HEK293 (cell line): ENCODE data around the gene EQTN.

ENCODE experiments used
- CTCF ChIA-PET: fragments of 350-600 bp; formaldehyde crosslinking; extraction: SDS; loops from one replicate; lab custom pipeline; 2021; ENCODE audit warnings: antibody characterized with exemption; lab: Yijun Ruan, JAX
- POLR2A ChIA-PET: fragments of 300-600 bp; formaldehyde crosslinking; extraction: SDS; loops from one replicate; lab custom pipeline; 2020; ENCODE audit warnings: antibody characterized with exemption, inconsistent platforms; lab: Yijun Ruan, JAX
- H3K27ac ChIP-seq: fragments of 200-500 bp; sonication (Bioruptor generic); 2 replicates; pipeline ENCODE4 v1.5.1; 2014; ENCODE audit warnings: low read depth, low read length, control low read depth, inconsistent platforms; ENCODE audit errors: extremely low read depth
- H3K36me3 ChIP-seq, 2 experiments: fragments of 200-500 bp in 1 of 2; sonication (Bioruptor generic) in 1 of 2; 1 replicate in 1 of 2; 2 replicates in 1 of 2; pipeline ENCODE4 v1.5.1; 2014 to 2017; ENCODE audit warnings: inconsistent platforms in 2 of 2, low read length in 2 of 2; ENCODE audit not compliant: control insufficient read depth in 2 of 2, insufficient read depth in 1 of 2
- H3K4me1 ChIP-seq: fragments of 200-500 bp; sonication (Bioruptor generic); 2 replicates; pipeline ENCODE4 v1.5.1; 2014; ENCODE audit warnings: mild to moderate bottlenecking, low read length, inconsistent platforms; ENCODE audit not compliant: control insufficient read depth, insufficient read depth
- H3K4me3 ChIP-seq: 2 replicates; pipeline ENCODE4 v1.5.1; 2011; ENCODE audit warnings: low read depth, mild to moderate bottlenecking, control low read depth, low read length, moderate library complexity
- H3K9me3 ChIP-seq: fragments of 200-500 bp; sonication (Bioruptor generic); 2 replicates; pipeline ENCODE4 v1.5.1; 2014; ENCODE audit warnings: low read depth, low read length, inconsistent platforms; ENCODE audit not compliant: control insufficient read depth, insufficient read depth
- HOXA7 ChIP-seq: sonication (generic); formaldehyde crosslinking; IDR thresholded peaks from 2 replicates; pipeline ENCODE4 v1.8.1; 2022; ENCODE audit warnings: missing genetic modification reagents, borderline replicate concordance
- OVOL3 ChIP-seq: fragments of 450-650 bp; formaldehyde crosslinking; IDR thresholded peaks from 2 replicates; pipeline ENCODE4 v1.5.1; 2016; ENCODE audit warnings: missing biosample characterization, missing genetic modification characterization
- PRDM4 ChIP-seq: fragments of 450-650 bp; formaldehyde crosslinking; IDR thresholded peaks from 2 replicates; pipeline ENCODE4 v1.5.1; 2017; ENCODE audit warnings: missing biosample characterization, missing genetic modification characterization
- ZBTB1 ChIP-seq: fragments of 450-650 bp; formaldehyde crosslinking; IDR thresholded peaks from 2 replicates; pipeline ENCODE4 v1.5.1; 2016; ENCODE audit warnings: missing biosample characterization, missing genetic modification characterization
- ZBTB8A ChIP-seq: fragments of 450-650 bp; formaldehyde crosslinking; IDR thresholded peaks from 2 replicates; pipeline ENCODE4 v1.5.1; 2016; ENCODE audit warnings: missing biosample characterization, missing genetic modification characterization
- ZNF174 ChIP-seq: fragments of 450-650 bp; formaldehyde crosslinking; IDR thresholded peaks from 2 replicates; pipeline ENCODE4 v1.5.0; 2017; ENCODE audit warnings: missing biosample characterization, mild to moderate bottlenecking, missing genetic modification characterization
- ZNF184 ChIP-seq: fragments of 450-650 bp; IDR thresholded peaks from 2 replicates; pipeline ENCODE4 v1.5.1; 2018; ENCODE audit warnings: missing biosample characterization, mild to moderate bottlenecking, missing genetic modification characterization
- ZNF280D ChIP-seq: fragments of 450-650 bp; formaldehyde crosslinking; IDR thresholded peaks from 2 replicates; pipeline ENCODE4 v1.5.1; 2016; ENCODE audit warnings: missing biosample characterization, missing genetic modification characterization
- ZNF426 ChIP-seq: fragments of 450-650 bp; formaldehyde crosslinking; IDR thresholded peaks from 2 replicates; pipeline ENCODE4 v1.5.1; 2017; ENCODE audit warnings: missing biosample characterization, missing genetic modification characterization, mild to moderate bottlenecking, inconsistent platforms, moderate library complexity
- ZNF548 ChIP-seq: fragments of 450-650 bp; formaldehyde crosslinking; IDR thresholded peaks from 2 replicates; pipeline ENCODE4 v1.5.1; 2016; ENCODE audit warnings: missing biosample characterization, missing genetic modification characterization
- ZNF600 ChIP-seq: fragments of 450-650 bp; formaldehyde crosslinking; IDR thresholded peaks from 2 replicates; pipeline ENCODE4 v1.5.1; 2016; ENCODE audit warnings: missing biosample characterization, missing genetic modification characterization
- ZNF660 ChIP-seq: fragments of 450-650 bp; IDR thresholded peaks from 2 replicates; pipeline ENCODE4 v1.5.1; 2018; ENCODE audit warnings: missing biosample characterization, mild to moderate bottlenecking, missing genetic modification characterization
- ZNF664 ChIP-seq: fragments of 450-650 bp; formaldehyde crosslinking; IDR thresholded peaks from 2 replicates; pipeline ENCODE4 v1.5.1; 2016; ENCODE audit warnings: missing biosample characterization, missing genetic modification characterization
- ZNF704 ChIP-seq: fragments of 450-650 bp; formaldehyde crosslinking; IDR thresholded peaks from 2 replicates; pipeline ENCODE4 v1.5.1; 2016; ENCODE audit warnings: missing biosample characterization, missing genetic modification characterization
- ZNF707 ChIP-seq: fragments of 450-650 bp; formaldehyde crosslinking; IDR thresholded peaks from 2 replicates; pipeline ENCODE4 v1.5.1; 2016; ENCODE audit warnings: missing biosample characterization, missing genetic modification characterization
- ZNF843 ChIP-seq: fragments of 450-650 bp; formaldehyde crosslinking; IDR thresholded peaks from 2 replicates; pipeline ENCODE4 v1.5.1; 2016; ENCODE audit warnings: missing biosample characterization, missing genetic modification characterization
- ZSCAN18 ChIP-seq: fragments of 450-650 bp; formaldehyde crosslinking; IDR thresholded peaks from 2 replicates; pipeline ENCODE4 v1.5.1; 2016; ENCODE audit warnings: missing biosample characterization, missing genetic modification characterization

The EQTN gene

GRCh38 chr9:27297050-27297449 lies at the start of gene EQTN:
TSS of gene EQTN (minus strand) at chr9:27297150. CDS start at chr9:27297055, 95 bp downstream.
- CTCF ChIA-PET, result interaction anchor here (0.7 to 1.3 kb wide), 5 partner anchors 233 to 337 kb away, joined by 3 read pairs; no protein-coding TSS in a partner anchor
- TF ChIP-seq OVOL3 (tag by site-specific recombination), result no peak
- no peaks in the 10 kb centered on the region for H3K9me3 ChIP-seq
- no peaks in the 10 kb centered on the region for H3K36me3 ChIP-seq
- no peaks in the 10 kb centered on the region for H3K4me1 ChIP-seq
- H3K4me3 ChIP-seq, result no peak within 1 kb of the TSS
- no peak within 1 kb of the TSS for H3K27ac ChIP-seq
- POLR2A ChIA-PET, result no interaction called here

GRCh38 chr9:27344776-27345175 lies 47.8 kb upstream of the EQTN start:
- Histone ChIP-seq H3K9me3 (no peaks in the 10 kb centered on the region), H3K4me3 (no peak overlapping the region), H3K4me1 (peaks cover 9% of the 10 kb centered on the region; the same call in 1 of the 2 replicates), H3K36me3 (no peaks in the 10 kb centered on the region), H3K27ac (no peak overlapping the region)
- ChIA-PET POLR2A (no interaction called here), CTCF (interaction anchor here (0.9 to 1.4 kb wide), 2 partner anchors 12 to 203 kb away, joined by 3 to 6 read pairs; no protein-coding TSS in a partner anchor)
- TF ChIP-seq ZNF843 (tag by site-specific recombination), result no peak
- no peak for TF ChIP-seq HOXA7 (CRISPR knock-in tag)
- no peak for TF ChIP-seq ZNF600 (tag by site-specific recombination)
- TF ChIP-seq ZNF174 (tag by site-specific recombination), result no peak
- TF ChIP-seq ZNF426 (tag by site-specific recombination), result no peak
- TF ChIP-seq ZNF184, result no peak
- TF ChIP-seq ZSCAN18 (tag by site-specific recombination), result no peak
- no peak for TF ChIP-seq ZNF660 (tag by site-specific recombination)
- TF ChIP-seq ZNF664, result no peak
- TF ChIP-seq ZNF548, result no peak
- TF ChIP-seq ZNF707 (tag by site-specific recombination), result no peak
- TF ChIP-seq ZNF704, result no peak
- TF ChIP-seq ZNF280D (tag by site-specific recombination), result no peak
- TF ChIP-seq ZBTB8A (tag by site-specific recombination), result no peak
- no peak for TF ChIP-seq ZBTB1

GRCh38 chr9:27341545-27342294 lies 44.8 kb upstream of the EQTN start:
- no peak for TF ChIP-seq PRDM4 (tag by site-specific recombination)
- H3K36me3 ChIP-seq, result no peaks in the 10 kb centered on the region
- ChIA-PET POLR2A (no interaction called here), CTCF (no interaction called here)
- no peak overlapping the region for H3K27ac ChIP-seq
- no peaks in the 10 kb centered on the region for H3K4me1 ChIP-seq
- no peaks in the 10 kb centered on the region for H3K9me3 ChIP-seq
- H3K4me3 ChIP-seq, result no peak overlapping the region
